ENCODE data around the gene GJC2. TPM values are rescaled to one million over a fixed set of nuclear protein-coding genes. Genes with fewer than 3 reads are reported as not detected.

Gene GJC2
- polyA plus RNA-seq, 1 of the 3 experiments (the other 2 are of a cell fraction) = 0.92 TPM

DNA sequence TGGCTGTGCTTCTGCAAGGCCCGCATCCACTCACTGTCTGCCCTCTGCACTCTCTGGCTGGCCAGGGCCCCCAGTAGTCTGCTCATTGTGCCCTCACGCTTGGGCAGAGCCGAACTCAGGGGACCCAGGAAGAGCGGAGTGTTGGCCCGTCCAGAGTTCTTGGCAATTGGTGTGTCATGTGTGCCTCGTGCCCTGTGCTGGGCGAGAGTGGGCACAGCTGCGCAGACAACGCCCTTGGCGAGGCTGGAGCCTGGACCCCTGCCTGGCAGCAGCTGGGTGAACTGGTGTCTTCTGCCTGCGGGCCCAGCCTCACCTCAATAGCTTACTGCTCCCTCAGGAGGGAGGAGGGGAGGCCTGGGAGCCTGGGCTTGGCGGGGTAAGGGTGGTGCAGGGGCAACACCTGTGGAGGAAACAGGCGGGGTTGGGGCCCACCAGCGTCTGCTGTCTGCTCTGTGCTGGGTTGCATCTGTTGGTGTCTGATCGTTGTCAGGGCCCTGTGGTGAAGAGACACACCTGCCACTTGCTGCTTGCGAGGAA lies 7.5 kb upstream of the GJC2 start:
- peaks cover 5% of the 10 kb centered on the region; the same call in 1 of the 2 replicates for H3K27me3 ChIP-seq (ENCODE audit: insufficient read depth)
- H3K36me3 ChIP-seq (replicated peaks in 1 of 2; ENCODE audit: control insufficient read depth in 1 of 2, insufficient read depth in 2 of 2, low read length in 1 of 2) = peaks cover 4 to 19% of the 10 kb centered on the region in 2 experiments
- peaks cover 69% of the 10 kb centered on the region for H3K79me2 ChIP-seq (ENCODE audit: insufficient read depth)
- ChIA-PET POLR2A (interaction anchor here (1.1 kb wide), 1 partner anchor 10 kb away, joined by 3 read pairs; no protein-coding TSS in a partner anchor), CTCF (interaction anchor here (5.4 kb wide), 1 partner anchor 24 kb away, joined by 24 read pairs; the partner anchor contains the start of gene IBA57)
- peaks cover 63% of the 10 kb centered on the region for H4K20me1 ChIP-seq (ENCODE audit: insufficient read depth)
- H3K4me1 ChIP-seq (ENCODE audit: control insufficient read depth in 1 of 2, insufficient read depth in 2 of 2, low read depth in 1 of 2, low read length in 1 of 2) = peaks cover 23% of the 10 kb centered on the region in 2 experiments; a peak in 2 of 4 replicates
- H3K9me2 ChIP-seq = no peaks in the 10 kb centered on the region
- no peaks in the 10 kb centered on the region for H3F3A ChIP-seq (replicated peaks; ENCODE audit: insufficient read depth)
- no peak overlapping the region for H3K27ac ChIP-seq (ENCODE audit: low read depth in 2 of 2, low read length in 1 of 2)
- H3K9me3 ChIP-seq = no peaks in the 10 kb centered on the region
- no peak for DNase-seq
- peak overlapping the region; percentile 100 for H3K4me2 ChIP-seq
- 100% methylated on average over 7 of the region's 16 CpGs for WGBS (ENCODE audit: low lambda C conversion rate)
- peak overlapping the region; percentile 98 for H3K9ac ChIP-seq
- H3K4me3 ChIP-seq (ENCODE audit: low read depth in 2 of 2, low read length in 1 of 2) = peak overlapping the region in 1 of 2 experiments; percentile 99; a peak in 2 of 4 replicates
- no peak for TF ChIP-seq SIN3A (IDR thresholded peaks at IDR 0.05; ENCODE audit: borderline replicate concordance, low read depth, low read length)
- TF ChIP-seq, protein P1, sequence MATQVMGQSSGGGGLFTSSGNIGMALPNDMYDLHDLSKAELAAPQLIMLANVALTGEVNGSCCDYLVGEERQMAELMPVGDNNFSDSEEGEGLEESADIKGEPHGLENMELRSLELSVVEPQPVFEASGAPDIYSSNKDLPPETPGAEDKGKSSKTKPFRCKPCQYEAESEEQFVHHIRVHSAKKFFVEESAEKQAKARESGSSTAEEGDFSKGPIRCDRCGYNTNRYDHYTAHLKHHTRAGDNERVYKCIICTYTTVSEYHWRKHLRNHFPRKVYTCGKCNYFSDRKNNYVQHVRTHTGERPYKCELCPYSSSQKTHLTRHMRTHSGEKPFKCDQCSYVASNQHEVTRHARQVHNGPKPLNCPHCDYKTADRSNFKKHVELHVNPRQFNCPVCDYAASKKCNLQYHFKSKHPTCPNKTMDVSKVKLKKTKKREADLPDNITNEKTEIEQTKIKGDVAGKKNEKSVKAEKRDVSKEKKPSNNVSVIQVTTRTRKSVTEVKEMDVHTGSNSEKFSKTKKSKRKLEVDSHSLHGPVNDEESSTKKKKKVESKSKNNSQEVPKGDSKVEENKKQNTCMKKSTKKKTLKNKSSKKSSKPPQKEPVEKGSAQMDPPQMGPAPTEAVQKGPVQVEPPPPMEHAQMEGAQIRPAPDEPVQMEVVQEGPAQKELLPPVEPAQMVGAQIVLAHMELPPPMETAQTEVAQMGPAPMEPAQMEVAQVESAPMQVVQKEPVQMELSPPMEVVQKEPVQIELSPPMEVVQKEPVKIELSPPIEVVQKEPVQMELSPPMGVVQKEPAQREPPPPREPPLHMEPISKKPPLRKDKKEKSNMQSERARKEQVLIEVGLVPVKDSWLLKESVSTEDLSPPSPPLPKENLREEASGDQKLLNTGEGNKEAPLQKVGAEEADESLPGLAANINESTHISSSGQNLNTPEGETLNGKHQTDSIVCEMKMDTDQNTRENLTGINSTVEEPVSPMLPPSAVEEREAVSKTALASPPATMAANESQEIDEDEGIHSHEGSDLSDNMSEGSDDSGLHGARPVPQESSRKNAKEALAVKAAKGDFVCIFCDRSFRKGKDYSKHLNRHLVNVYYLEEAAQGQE (IDR thresholded peaks at IDR 0.05; ENCODE audit: low read depth, low read length) = no peak
- no peak for TF ChIP-seq RAD21 (IDR thresholded peaks at IDR 0.05; ENCODE audit: low read length)
- no peak for TF ChIP-seq POLR2AphosphoS5 (IDR thresholded peaks at IDR 0.05; ENCODE audit: low read depth, low read length)
- no peak for TF ChIP-seq MEF2A (IDR thresholded peaks at IDR 0.05; ENCODE audit: borderline replicate concordance, low read depth)
- TF ChIP-seq SMC3 (IDR thresholded peaks at IDR 0.05; ENCODE audit: low read depth, low read length) = no peak
- H2AFZ ChIP-seq (ENCODE audit: low read depth) = no peak overlapping the region

DNA sequence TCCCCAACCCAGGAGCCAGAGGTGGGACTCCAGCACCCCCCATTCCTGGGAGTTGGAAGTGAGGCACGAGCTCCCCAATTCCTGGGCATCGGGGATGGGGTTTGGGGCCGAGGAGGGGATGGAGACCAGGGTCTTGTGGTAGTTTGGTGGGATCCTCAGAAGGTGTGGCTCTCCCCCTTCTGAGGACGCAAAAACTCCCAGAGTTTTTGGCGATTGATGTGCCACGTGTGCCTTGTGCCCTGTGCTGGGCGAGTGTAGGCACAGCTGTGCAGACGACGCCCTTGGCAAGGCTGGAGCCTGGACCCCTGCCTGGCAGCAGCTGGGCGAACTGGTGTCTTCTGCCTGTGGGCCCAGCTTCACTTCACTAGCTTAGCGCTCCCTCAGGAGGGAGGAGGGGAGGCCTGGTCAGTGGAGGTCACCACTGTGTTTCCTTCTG lies 7.0 kb upstream of the GJC2 start:
- no peaks in the 10 kb centered on the region for H3F3A ChIP-seq (replicated peaks; ENCODE audit: insufficient read depth)
- no peaks in the 10 kb centered on the region for H3K9me2 ChIP-seq
- peaks cover 4 to 22% of the 10 kb centered on the region in 2 experiments for H3K36me3 ChIP-seq (replicated peaks in 1 of 2; ENCODE audit: control insufficient read depth in 1 of 2, insufficient read depth in 2 of 2, low read length in 1 of 2)
- peaks cover 23% of the 10 kb centered on the region in 2 experiments; a peak in 2 of 4 replicates for H3K4me1 ChIP-seq (ENCODE audit: control insufficient read depth in 1 of 2, insufficient read depth in 2 of 2, low read depth in 1 of 2, low read length in 1 of 2)
- H3K4me3 ChIP-seq (ENCODE audit: low read depth in 2 of 2, low read length in 1 of 2) = no peak overlapping the region
- peaks cover 63% of the 10 kb centered on the region for H4K20me1 ChIP-seq (ENCODE audit: insufficient read depth)
- H2AFZ ChIP-seq (ENCODE audit: low read depth) = no peak overlapping the region
- no peaks in the 10 kb centered on the region for H3K9me3 ChIP-seq
- ChIA-PET POLR2A (interaction anchor here (1.1 kb wide), 1 partner anchor 9 kb away, joined by 3 read pairs; no protein-coding TSS in a partner anchor), CTCF (interaction anchor here (5.4 kb wide), 1 partner anchor 23 kb away, joined by 24 read pairs; the partner anchor contains the start of gene IBA57)
- WGBS (ENCODE audit: low lambda C conversion rate) = 86% methylated on average over 10 of the region's 11 CpGs
- peak overlapping the region; percentile 98; the same call in 1 of the 2 replicates for H3K9ac ChIP-seq
- DNase-seq = no peak
- no peak overlapping the region; a peak in 1 of 4 replicates for H3K27ac ChIP-seq (ENCODE audit: low read depth in 2 of 2, low read length in 1 of 2)
- peaks cover 69% of the 10 kb centered on the region for H3K79me2 ChIP-seq (ENCODE audit: insufficient read depth)
- H3K4me2 ChIP-seq = peak overlapping the region; percentile 100; the same call in 1 of the 2 replicates
- no peaks in the 10 kb centered on the region for H3K27me3 ChIP-seq (ENCODE audit: insufficient read depth)
- TF ChIP-seq NFIC (IDR thresholded peaks at IDR 0.05; ENCODE audit: borderline replicate concordance) = no peak
- TF ChIP-seq NRF1 (IDR thresholded peaks at IDR 0.05; ENCODE audit: low read depth, low read length) = no peak
- no peak for TF ChIP-seq EP300 (IDR thresholded peaks at IDR 0.05; ENCODE audit: borderline replicate concordance in 1 of 2, low read depth in 1 of 2, low read length in 1 of 2)
- no peak for TF ChIP-seq ELF1 (IDR thresholded peaks at IDR 0.05)
- TF ChIP-seq YY1 (IDR thresholded peaks at IDR 0.05; ENCODE audit: low read depth) = no peak
- TF ChIP-seq GATA2 (CRISPR knock-in tag; IDR thresholded peaks at IDR 0.05) = no peak
- TF ChIP-seq, protein P2, sequence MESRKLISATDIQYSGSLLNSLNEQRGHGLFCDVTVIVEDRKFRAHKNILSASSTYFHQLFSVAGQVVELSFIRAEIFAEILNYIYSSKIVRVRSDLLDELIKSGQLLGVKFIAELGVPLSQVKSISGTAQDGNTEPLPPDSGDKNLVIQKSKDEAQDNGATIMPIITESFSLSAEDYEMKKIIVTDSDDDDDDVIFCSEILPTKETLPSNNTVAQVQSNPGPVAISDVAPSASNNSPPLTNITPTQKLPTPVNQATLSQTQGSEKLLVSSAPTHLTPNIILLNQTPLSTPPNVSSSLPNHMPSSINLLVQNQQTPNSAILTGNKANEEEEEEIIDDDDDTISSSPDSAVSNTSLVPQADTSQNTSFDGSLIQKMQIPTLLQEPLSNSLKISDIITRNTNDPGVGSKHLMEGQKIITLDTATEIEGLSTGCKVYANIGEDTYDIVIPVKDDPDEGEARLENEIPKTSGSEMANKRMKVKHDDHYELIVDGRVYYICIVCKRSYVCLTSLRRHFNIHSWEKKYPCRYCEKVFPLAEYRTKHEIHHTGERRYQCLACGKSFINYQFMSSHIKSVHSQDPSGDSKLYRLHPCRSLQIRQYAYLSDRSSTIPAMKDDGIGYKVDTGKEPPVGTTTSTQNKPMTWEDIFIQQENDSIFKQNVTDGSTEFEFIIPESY (IDR thresholded peaks at IDR 0.05; ENCODE audit: borderline replicate concordance, low read depth) = no peak
- TF ChIP-seq, protein P1 (IDR thresholded peaks at IDR 0.05; ENCODE audit: low read depth, low read length) = no peak
- TF ChIP-seq RAD21 (IDR thresholded peaks at IDR 0.05; ENCODE audit: low read length) = no peak
- no peak for TF ChIP-seq RCOR1 (IDR thresholded peaks at IDR 0.05; ENCODE audit: low read length)
- no peak for TF ChIP-seq FOXJ3 (CRISPR knock-in tag; IDR thresholded peaks at IDR 0.05)
- TF ChIP-seq RFX5 (IDR thresholded peaks at IDR 0.05; ENCODE audit: low read length) = no peak
- TF ChIP-seq MEF2A (IDR thresholded peaks at IDR 0.05; ENCODE audit: borderline replicate concordance, low read depth) = no peak
